GM23338 (cell line): ENCODE results near the gene CCDC152. TPM values are rescaled to one million over a fixed set of nuclear protein-coding genes. Genes with fewer than 3 reads are reported as not detected.

Experiments used
- ATAC-seq: fragments of 200-7000 bp; cut with Tn5 transposase; 3 replicates; pipeline ENCODE4 v1.9.1; 2020
- DNase-seq: peaks from one replicate; pipeline ENCODE4 v3.0.0-alpha.2; 2015; ENCODE audit warnings: low spot score
- H2AFZ ChIP-seq: fragments of 200-600 bp; sonication (generic); 2 replicates; pipeline ENCODE4 v1.8.0; 2016; ENCODE audit warnings: antibody characterized with exemption, mild to moderate bottlenecking, moderate library complexity
- H3F3A ChIP-seq: fragments of 200-600 bp; sonication (generic); replicated peaks from 2 replicates; pipeline ENCODE4 v1.8.0; 2017; ENCODE audit warnings: antibody characterized with exemption, mixed run types, low read depth
- H3K27ac ChIP-seq: fragments of 200-600 bp; sonication (generic); 2 replicates; pipeline ENCODE4 v1.6.1; 2016; ENCODE audit warnings: low read depth
- H3K27me3 ChIP-seq: fragments of 200-600 bp; sonication (generic); 2 replicates; pipeline ENCODE4 v1.8.0; 2016; ENCODE audit warnings: mild to moderate bottlenecking, mixed run types, moderate library complexity; ENCODE audit not compliant: insufficient read depth
- H3K36me3 ChIP-seq: fragments of 200-600 bp; sonication (generic); 2 replicates; pipeline ENCODE4 v1.8.0; 2016; ENCODE audit warnings: mild to moderate bottlenecking; ENCODE audit not compliant: insufficient read depth
- H3K4me1 ChIP-seq: fragments of 200-600 bp; sonication (generic); 2 replicates; pipeline ENCODE4 v1.8.0; 2016; ENCODE audit warnings: mild to moderate bottlenecking, moderate library complexity; ENCODE audit not compliant: insufficient read depth
- H3K4me2 ChIP-seq: fragments of 200-600 bp; sonication (generic); 2 replicates; pipeline ENCODE4 v1.7.1; 2017; ENCODE audit warnings: mixed run types
- H3K4me3 ChIP-seq: fragments of 200-600 bp; sonication (generic); 2 replicates; pipeline ENCODE4 v1.6.1; 2016; ENCODE audit warnings: mixed run types
- H3K79me2 ChIP-seq: fragments of 200-600 bp; sonication (generic); replicated peaks from 2 replicates; pipeline ENCODE4 v1.8.0; 2017; ENCODE audit warnings: mild to moderate bottlenecking; ENCODE audit not compliant: insufficient read depth
- H3K9me2 ChIP-seq: fragments of 200-600 bp; sonication (generic); 2 replicates; pipeline ENCODE4 v1.8.0; 2017; ENCODE audit not compliant: insufficient read depth
- H4K20me1 ChIP-seq: fragments of 200-600 bp; sonication (generic); replicated peaks from 2 replicates; pipeline ENCODE4 v1.8.0; 2017; ENCODE audit warnings: mild to moderate bottlenecking; ENCODE audit not compliant: insufficient read depth
- H3K27ac Mint-ChIP-seq: 2 replicates; pipeline ENCODE4 v1.8.0; 2020; ENCODE audit warnings: inconsistent platforms, mild to moderate bottlenecking, moderate library complexity, mixed read lengths
- H3K27me3 Mint-ChIP-seq: 3 replicates; pipeline ENCODE4 v1.8.0; 2022; ENCODE audit warnings: low read depth, mild to moderate bottlenecking, moderate library complexity, mixed read lengths, inconsistent platforms; ENCODE audit not compliant: insufficient read depth, poor library complexity
- H3K36me3 Mint-ChIP-seq: 3 replicates; pipeline ENCODE4 v1.8.0; 2021; ENCODE audit warnings: low read depth, mild to moderate bottlenecking, inconsistent platforms, moderate library complexity, mixed read lengths
- H3K4me1 Mint-ChIP-seq: 3 replicates; pipeline ENCODE4 v1.8.0; 2020; ENCODE audit warnings: mild to moderate bottlenecking, inconsistent platforms, mixed read lengths
- H3K4me3 Mint-ChIP-seq: 3 replicates; pipeline ENCODE4 v1.8.0; 2021; ENCODE audit warnings: moderate library complexity, mild to moderate bottlenecking, inconsistent platforms, mixed read lengths
- H3K9me3 Mint-ChIP-seq: 3 replicates; pipeline ENCODE4 v1.8.0; 2020; ENCODE audit warnings: moderate library complexity, mild to moderate bottlenecking, inconsistent platforms, mixed read lengths
- CREB1 ChIP-seq: fragments of 250-450 bp; sonication (Bioruptor Pico); IDR thresholded peaks from 2 replicates; pipeline ENCODE4 v1.5.0; 2020; ENCODE audit warnings: low read depth, mild to moderate bottlenecking, moderate library complexity
- EZH2 ChIP-seq: fragments of 200-600 bp; sonication (generic); IDR thresholded peaks from one replicate; pipeline ENCODE4 v1.8.0; 2017; ENCODE audit warnings: antibody characterized with exemption, mild to moderate bottlenecking, low read depth; ENCODE audit not compliant: unreplicated experiment
- JUNB ChIP-seq: IDR thresholded peaks from one replicate; pipeline ENCODE4 v1.6.1; 2016; ENCODE audit warnings: antibody characterized with exemption; ENCODE audit not compliant: unreplicated experiment
- NANOG ChIP-seq: IDR thresholded peaks from 2 replicates; pipeline ENCODE4 v1.6.1; 2016; ENCODE audit warnings: antibody characterized with exemption, borderline replicate concordance
- POLR2AphosphoS5 ChIP-seq: IDR thresholded peaks from 2 replicates; pipeline ENCODE4 v1.6.1; 2016; ENCODE audit warnings: antibody characterized with exemption, low read depth
- STAT1 ChIP-seq: IDR thresholded peaks from one replicate; pipeline ENCODE4 v1.6.1; 2016; ENCODE audit warnings: antibody characterized with exemption; ENCODE audit not compliant: unreplicated experiment
- ZNF114 ChIP-seq: fragments of 250-450 bp; sonication (Bioruptor Pico); IDR thresholded peaks from 2 replicates; pipeline ENCODE4 v1.5.0; 2020; ENCODE audit warnings: mild to moderate bottlenecking, moderate library complexity
- ZNF331 ChIP-seq: fragments of 250-450 bp; sonication (Bioruptor Pico); IDR thresholded peaks from 2 replicates; pipeline ENCODE4 v1.5.0; 2020; ENCODE audit warnings: low read depth, mild to moderate bottlenecking, moderate library complexity
- polyA plus RNA-seq: library from polyadenylated mRNA; unstranded; fragments of >200 nt; fragmentation: Nextera tagmentation; extraction: Ambion mirVana; gene quantifications from 2 replicates; pipeline ENCODE4 v1.2.1, GENCODE V29; 2016
- total RNA-seq: library from RNA; depleted of rRNA; stranded (reverse); fragments of >200 nt; shearing (Covaris generic); gene quantifications from 2 replicates; pipeline ENCODE4 v1.2.3, GENCODE V29; 2014
- TF ChIP-seq, protein P1 (sequence below): fragments of 250-450 bp; sonication (Bioruptor Pico); IDR thresholded peaks from 2 replicates; pipeline ENCODE4 v1.5.0; 2020; ENCODE audit warnings: mild to moderate bottlenecking, moderate library complexity
- TF ChIP-seq, protein P2 (sequence below): IDR thresholded peaks from 2 replicates; pipeline ENCODE4 v1.6.1; 2016; ENCODE audit warnings: antibody characterized with exemption

Gene CCDC152
- total and polyA plus RNA-seq, 2 experiments from 2014 or later, result 16.2 to 75.9 TPM

DNA sequence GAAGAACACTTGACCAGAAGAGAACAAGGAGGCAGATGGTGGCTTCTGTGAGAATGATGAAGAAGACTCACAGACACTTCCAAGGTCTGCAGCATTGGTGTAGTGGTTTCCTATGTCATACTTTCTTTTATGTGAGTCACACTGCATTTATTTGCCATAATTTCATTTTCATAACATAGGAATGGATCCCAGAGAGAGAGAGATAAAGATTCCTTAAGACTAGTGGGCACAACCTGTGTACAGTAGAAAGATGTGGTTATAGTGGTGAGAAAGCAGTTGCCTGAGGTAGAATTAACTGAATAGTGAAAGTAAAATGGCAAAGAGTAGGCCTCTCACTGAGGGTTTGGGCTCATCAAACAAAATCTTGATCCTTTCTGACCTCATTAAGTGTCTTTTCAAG is 7.6 kb upstream of the CCDC152 start:
- Histone ChIP-seq H3K4me1 (no peaks in the 10 kb centered on the region), H3K9me2 (no peaks in the 10 kb centered on the region), H3K4me2 (no peak overlapping the region), H3K36me3 (no peaks in the 10 kb centered on the region), H4K20me1 (no peaks in the 10 kb centered on the region), H3K79me2 (no peaks in the 10 kb centered on the region), H3K27ac (no peak overlapping the region), H3F3A (no peaks in the 10 kb centered on the region), H3K4me3 (no peak overlapping the region), H3K27me3 (no peaks in the 10 kb centered on the region), H2AFZ (no peak overlapping the region)
- no peak for ATAC-seq
- Mint-ChIP-seq H3K36me3 (no peaks in the 10 kb centered on the region), H3K9me3 (no peaks in the 10 kb centered on the region; the same call in 2 of the 3 replicates), H3K4me3 (no peak overlapping the region), H3K4me1 (no peaks in the 10 kb centered on the region), H3K27ac (no peak overlapping the region), H3K27me3 (no peaks in the 10 kb centered on the region)
- DNase-seq, result no peak
- TF ChIP-seq ZNF331 (CRISPR knock-in tag) (no peak), ZNF114 (CRISPR knock-in tag) (no peak), STAT1 (no peak), EZH2 (no peak), CREB1 (CRISPR knock-in tag) (no peak)
- TF ChIP-seq, protein P1, sequence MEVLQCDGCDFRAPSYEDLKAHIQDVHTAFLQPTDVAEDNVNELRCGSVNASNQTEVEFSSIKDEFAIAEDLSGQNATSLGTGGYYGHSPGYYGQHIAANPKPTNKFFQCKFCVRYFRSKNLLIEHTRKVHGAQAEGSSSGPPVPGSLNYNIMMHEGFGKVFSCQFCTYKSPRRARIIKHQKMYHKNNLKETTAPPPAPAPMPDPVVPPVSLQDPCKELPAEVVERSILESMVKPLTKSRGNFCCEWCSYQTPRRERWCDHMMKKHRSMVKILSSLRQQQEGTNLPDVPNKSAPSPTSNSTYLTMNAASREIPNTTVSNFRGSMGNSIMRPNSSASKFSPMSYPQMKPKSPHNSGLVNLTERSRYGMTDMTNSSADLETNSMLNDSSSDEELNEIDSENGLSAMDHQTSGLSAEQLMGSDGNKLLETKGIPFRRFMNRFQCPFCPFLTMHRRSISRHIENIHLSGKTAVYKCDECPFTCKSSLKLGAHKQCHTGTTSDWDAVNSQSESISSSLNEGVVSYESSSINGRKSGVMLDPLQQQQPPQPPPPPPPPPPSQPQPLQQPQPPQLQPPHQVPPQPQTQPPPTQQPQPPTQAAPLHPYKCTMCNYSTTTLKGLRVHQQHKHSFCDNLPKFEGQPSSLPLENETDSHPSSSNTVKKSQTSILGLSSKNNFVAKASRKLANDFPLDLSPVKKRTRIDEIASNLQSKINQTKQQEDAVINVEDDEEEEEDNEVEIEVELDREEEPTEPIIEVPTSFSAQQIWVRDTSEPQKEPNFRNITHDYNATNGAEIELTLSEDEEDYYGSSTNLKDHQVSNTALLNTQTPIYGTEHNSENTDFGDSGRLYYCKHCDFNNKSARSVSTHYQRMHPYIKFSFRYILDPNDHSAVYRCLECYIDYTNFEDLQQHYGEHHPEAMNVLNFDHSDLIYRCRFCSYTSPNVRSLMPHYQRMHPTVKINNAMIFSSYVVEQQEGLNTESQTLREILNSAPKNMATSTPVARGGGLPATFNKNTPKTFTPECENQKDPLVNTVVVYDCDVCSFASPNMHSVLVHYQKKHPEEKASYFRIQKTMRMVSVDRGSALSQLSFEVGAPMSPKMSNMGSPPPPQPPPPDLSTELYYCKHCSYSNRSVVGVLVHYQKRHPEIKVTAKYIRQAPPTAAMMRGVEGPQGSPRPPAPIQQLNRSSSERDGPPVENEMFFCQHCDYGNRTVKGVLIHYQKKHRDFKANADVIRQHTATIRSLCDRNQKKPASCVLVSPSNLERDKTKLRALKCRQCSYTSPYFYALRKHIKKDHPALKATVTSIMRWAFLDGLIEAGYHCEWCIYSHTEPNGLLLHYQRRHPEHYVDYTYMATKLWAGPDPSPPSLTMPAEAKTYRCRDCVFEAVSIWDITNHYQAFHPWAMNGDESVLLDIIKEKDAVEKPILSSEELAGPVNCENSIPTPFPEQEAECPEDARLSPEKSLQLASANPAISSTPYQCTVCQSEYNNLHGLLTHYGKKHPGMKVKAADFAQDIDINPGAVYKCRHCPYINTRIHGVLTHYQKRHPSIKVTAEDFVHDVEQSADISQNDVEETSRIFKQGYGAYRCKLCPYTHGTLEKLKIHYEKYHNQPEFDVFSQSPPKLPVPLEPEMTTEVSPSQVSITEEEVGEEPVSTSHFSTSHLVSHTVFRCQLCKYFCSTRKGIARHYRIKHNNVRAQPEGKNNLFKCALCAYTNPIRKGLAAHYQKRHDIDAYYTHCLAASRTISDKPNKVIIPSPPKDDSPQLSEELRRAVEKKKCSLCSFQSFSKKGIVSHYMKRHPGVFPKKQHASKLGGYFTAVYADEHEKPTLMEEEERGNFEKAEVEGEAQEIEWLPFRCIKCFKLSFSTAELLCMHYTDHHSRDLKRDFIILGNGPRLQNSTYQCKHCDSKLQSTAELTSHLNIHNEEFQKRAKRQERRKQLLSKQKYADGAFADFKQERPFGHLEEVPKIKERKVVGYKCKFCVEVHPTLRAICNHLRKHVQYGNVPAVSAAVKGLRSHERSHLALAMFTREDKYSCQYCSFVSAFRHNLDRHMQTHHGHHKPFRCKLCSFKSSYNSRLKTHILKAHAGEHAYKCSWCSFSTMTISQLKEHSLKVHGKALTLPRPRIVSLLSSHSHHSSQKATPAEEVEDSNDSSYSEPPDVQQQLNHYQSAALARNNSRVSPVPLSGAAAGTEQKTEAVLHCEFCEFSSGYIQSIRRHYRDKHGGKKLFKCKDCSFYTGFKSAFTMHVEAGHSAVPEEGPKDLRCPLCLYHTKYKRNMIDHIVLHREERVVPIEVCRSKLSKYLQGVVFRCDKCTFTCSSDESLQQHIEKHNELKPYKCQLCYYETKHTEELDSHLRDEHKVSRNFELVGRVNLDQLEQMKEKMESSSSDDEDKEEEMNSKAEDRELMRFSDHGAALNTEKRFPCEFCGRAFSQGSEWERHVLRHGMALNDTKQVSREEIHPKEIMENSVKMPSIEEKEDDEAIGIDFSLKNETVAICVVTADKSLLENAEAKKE (CRISPR knock-in tag), result no peak

DNA sequence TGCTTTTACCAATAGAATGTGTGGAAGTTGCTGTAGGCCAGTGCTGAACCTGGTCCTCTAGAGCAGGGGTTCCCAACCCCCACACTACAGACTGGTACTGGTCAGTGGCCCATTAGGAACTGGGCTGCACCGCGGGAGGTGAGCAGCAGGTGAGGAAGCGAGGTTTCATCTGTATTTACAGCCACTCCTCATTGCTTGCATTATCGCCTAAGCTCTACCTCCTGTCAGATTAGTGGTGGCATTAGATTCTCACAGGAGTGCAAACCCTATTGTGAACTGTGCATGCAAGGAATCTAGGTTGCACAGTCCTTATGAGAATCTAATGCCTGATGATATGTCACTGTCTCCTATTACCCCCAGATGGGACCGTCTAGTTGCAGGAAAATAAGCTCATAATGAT is 6.1 kb upstream of the CCDC152 start:
- ATAC-seq (no peak), DNase-seq (no peak)
- Histone ChIP-seq H3K4me2 (no peak overlapping the region), H3K36me3 (no peaks in the 10 kb centered on the region), H3K27ac (no peak overlapping the region), H3K27me3 (no peaks in the 10 kb centered on the region), H3K4me3 (no peak overlapping the region), H3K9me2 (no peaks in the 10 kb centered on the region), H3K79me2 (no peaks in the 10 kb centered on the region), H3F3A (no peaks in the 10 kb centered on the region), H4K20me1 (no peaks in the 10 kb centered on the region), H2AFZ (no peak overlapping the region), H3K4me1 (no peaks in the 10 kb centered on the region)
- Mint-ChIP-seq H3K9me3 (no peaks in the 10 kb centered on the region), H3K4me1 (no peaks in the 10 kb centered on the region), H3K27ac (no peak overlapping the region), H3K4me3 (no peak overlapping the region), H3K36me3 (no peaks in the 10 kb centered on the region), H3K27me3 (no peaks in the 10 kb centered on the region)
- TF ChIP-seq POLR2AphosphoS5 (no peak), JUNB (no peak), NANOG (no peak), ZNF114 (CRISPR knock-in tag) (no peak)
- TF ChIP-seq, protein P2, sequence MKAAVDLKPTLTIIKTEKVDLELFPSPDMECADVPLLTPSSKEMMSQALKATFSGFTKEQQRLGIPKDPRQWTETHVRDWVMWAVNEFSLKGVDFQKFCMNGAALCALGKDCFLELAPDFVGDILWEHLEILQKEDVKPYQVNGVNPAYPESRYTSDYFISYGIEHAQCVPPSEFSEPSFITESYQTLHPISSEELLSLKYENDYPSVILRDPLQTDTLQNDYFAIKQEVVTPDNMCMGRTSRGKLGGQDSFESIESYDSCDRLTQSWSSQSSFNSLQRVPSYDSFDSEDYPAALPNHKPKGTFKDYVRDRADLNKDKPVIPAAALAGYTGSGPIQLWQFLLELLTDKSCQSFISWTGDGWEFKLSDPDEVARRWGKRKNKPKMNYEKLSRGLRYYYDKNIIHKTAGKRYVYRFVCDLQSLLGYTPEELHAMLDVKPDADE, result no peak
